ENCODE measurements around the gene SHANK1.

GRCh38 chr19:50628146-50628545 is 91.5 kb downstream of the SHANK1 start:
- TF ChIP-seq CTCF (tag by site-specific recombination; IDR thresholded peaks at IDR 0.05) = no peak
- TF ChIP-seq ZNF544 (tag by site-specific recombination; IDR thresholded peaks at IDR 0.05) = no peak
- TF ChIP-seq TCF7L2 (IDR thresholded peaks at IDR 0.05; ENCODE audit: borderline replicate concordance, low read depth, low read length) = no peak
- TF ChIP-seq ZBTB7A (tag by site-specific recombination; IDR thresholded peaks at IDR 0.05; ENCODE audit: low read depth) = no peak
- no peak for TF ChIP-seq ZNF629 (tag by site-specific recombination; IDR thresholded peaks at IDR 0.05)
- TF ChIP-seq ELK4 (IDR thresholded peaks at IDR 0.05; ENCODE audit: borderline replicate concordance, low read depth, low read length) = no peak
- no peak for TF ChIP-seq ZNF394 (tag by site-specific recombination; IDR thresholded peaks at IDR 0.05; ENCODE audit: borderline replicate concordance)
- no peak for TF ChIP-seq KLF7 (tag by site-specific recombination; IDR thresholded peaks at IDR 0.05; ENCODE audit: borderline replicate concordance)
- TF ChIP-seq ZSCAN18 (tag by site-specific recombination; IDR thresholded peaks at IDR 0.05) = no peak
- no peak for TF ChIP-seq GFI1B (tag by site-specific recombination; IDR thresholded peaks at IDR 0.05)
